Measurements from ENCODE around the gene FHAD1.

DNA sequence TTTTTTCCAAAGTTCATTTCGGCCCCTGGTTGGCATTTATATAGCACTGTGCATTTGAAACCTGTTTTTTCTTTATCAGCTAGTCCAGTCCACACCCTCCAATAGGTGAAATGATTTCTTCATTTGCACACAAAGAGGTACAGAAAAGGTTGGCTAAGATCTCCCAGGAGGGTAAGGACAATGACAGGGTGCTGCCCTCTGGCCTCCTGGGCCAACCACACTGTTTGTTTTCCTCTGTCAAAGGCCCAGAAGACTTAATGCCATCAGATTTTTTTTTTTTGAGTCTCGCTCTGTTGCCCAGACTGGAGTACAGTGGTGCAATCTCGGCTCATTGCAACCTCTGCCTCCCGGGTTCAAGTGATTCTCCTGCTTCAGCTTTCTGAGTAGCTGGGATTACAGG lies 92.5 kb downstream of the FHAD1 start:
- no peak for TF ChIP-seq POLR2AphosphoS5 (IDR thresholded peaks at IDR 0.05; ENCODE audit: low read depth, low read length)
- no peak for TF ChIP-seq REST (IDR thresholded peaks at IDR 0.05; ENCODE audit: insufficient read depth in 1 of 2, low read depth in 2 of 2, low read length in 2 of 2)
- TF ChIP-seq TAF1 (IDR thresholded peaks at IDR 0.05; ENCODE audit: borderline replicate concordance, insufficient read depth, low read length): no peak
- no peak for TF ChIP-seq FOXP2 (optimal IDR thresholded peaks at IDR 0.05; ENCODE audit: borderline replicate concordance, extremely low read depth, extremely low read length, insufficient read depth)
